Endometrium (tissue), 2 donors: Measurements from ENCODE around the gene COBL.

Experiments used
- FAIRE-seq: peaks from 2 replicates; lab custom pipeline; 2012; peaks lifted over from hg19 to GRCh38; lab: Jason Lieb, UNC
- donor health status: control.
- donor health status: control.

The COBL gene

DNA sequence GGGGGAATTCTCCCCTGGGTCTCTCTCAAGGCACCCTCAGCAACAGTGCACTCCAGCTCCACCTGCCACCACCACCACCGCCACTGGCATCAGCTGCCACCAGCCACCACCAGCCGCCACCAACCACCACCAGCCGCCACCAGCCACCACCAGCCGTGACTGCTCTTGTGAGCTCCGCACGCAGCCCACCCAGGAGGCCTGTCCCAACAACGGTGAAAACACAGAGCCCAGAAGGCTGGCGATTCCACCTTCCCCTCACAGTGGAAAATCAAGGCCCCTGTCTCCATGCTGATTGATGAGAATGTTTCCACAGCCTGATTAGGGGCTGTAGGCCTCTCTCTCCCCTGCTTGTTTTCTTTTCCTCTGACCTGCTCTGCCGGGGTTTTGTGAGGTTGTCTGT, 41.1 kb downstream of the COBL start:
- FAIRE-seq: no peak

DNA sequence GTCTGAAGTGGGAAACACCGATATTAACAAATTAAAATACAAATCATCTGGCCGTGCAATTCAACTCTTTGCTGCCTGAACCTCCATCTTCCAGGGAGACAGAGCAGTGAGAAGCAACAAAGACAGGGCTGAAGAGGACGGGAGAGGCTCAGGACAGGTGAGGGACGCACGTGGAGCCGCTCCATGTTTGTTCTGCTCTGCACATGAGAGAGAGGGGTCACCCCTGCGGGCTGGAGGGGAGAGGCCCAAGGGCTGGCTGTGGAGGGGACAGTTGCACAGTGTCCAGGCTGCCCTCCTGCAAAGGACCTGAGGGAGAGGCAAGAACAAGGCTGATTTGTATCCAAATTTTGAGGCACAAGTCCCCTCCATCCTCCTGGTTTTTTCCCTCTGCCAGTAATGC, 41.7 kb downstream of the COBL start:
- FAIRE-seq: no peak

DNA sequence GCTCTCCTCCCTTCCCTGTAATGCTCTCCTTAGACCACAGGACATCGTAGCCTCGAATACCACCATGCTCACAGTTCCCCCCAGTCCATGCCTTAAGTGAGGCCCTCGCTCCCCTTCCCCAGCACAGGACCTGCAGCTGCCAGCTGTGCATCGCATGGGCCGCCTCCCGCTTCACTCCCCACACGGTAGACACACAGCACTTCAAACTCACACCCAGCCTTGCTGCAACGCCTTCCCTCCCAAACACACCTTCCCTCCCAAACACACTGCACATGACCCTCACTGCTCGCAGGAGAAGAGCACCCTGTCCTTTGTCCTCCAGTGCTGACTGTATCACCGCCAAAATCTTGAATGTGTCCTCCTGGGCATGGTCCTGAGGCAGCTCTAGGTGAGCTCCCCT, 42.6 kb downstream of the COBL start:
- no peak for FAIRE-seq

DNA sequence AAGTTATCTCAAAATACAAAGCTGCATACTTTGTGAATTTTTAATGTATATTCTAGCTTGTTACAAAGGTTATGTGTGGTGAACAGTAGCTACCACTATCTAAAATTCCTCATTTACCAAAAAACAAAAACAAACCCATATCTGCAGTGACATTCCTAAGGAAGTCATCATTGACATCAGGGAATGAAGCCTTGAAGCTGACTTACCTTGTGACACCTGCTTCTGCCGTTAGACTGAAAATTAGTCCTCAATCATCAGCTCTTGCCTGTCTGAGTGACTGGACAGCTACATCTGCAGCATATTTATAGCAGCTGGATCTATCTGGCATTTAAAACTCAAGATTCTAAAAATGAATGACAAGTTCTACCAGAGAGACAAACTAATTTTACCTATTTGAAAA, 43.2 kb downstream of the COBL start:
- FAIRE-seq: no peak

DNA sequence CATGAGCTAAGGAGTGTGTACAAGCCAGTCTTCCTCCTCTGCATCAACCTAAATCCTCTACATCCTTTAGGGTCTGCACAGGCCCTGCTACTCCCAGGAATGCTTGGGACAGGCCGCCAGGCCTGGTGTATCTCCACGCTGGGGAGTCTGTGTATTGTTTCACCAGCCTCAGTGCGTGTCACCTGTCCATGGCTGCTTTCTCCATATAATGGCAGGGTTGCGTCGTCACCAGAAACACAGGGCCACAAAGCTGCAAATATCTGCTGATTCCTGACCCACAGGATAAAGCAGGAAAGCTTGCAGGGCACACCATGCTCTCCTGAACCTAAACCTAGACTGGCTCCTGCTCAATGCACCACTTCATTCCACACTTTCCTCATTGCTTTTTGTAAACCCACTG, 45.6 kb downstream of the COBL start:
- FAIRE-seq: no peak

DNA sequence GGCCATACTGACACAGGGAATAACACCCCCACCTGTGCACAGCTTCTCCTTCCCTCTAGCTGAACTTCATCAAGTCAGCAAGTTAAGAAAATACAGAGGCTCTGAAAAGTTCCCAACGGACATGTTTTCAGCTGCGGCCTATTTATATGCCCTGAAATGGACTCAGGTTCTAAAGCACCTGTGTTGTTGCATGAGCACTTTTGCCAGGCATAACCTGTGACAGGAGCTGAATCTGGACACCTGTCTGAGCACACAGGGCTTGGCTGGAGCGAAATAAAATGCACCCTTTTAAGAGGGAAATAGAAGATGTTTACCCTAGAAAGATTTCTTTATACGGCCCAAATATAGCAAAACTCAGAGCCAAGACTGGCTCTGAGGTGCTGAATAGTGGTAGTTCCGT, 46.7 kb downstream of the COBL start:
- no peak for FAIRE-seq

DNA sequence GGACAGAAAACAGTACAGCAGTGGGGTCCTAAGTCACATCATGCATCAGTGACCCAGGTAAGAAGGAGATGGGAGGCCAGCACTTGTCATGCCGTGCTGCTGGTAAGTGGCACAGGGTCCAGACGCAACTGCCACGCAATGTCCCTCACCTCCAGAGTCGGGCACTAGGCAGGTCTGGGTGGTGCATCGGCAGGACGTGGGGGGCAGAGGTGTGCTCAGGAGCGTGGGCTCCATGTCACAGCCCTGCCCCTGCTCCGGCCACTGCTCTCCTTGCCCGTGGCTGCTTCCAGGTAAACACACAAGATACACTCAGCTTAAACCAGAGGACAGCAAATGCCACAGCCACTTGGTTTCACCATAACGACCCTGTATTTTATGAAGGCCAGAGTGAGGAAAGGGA, 47.3 kb downstream of the COBL start:
- FAIRE-seq: no peak

DNA sequence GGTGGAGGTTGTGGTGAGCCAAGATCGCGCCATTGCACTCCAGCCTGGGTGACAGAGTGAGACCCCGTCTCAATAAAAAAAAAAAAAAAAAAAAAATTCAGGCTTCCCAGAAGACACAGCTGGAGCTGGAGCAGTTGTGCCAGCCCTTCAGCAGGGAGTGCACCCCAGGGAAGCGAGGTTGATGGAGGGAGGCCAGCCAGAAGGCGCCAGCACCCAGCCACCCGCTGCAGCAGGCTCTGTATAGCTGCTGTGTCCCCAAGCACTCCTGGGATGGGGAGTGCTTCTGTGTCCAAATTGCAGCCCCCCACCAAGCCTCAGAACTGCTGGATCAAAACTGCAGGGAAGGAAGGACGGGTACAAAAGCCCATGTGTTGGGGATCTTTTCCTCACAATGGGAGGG, 47.8 kb downstream of the COBL start:
- no peak for FAIRE-seq

DNA sequence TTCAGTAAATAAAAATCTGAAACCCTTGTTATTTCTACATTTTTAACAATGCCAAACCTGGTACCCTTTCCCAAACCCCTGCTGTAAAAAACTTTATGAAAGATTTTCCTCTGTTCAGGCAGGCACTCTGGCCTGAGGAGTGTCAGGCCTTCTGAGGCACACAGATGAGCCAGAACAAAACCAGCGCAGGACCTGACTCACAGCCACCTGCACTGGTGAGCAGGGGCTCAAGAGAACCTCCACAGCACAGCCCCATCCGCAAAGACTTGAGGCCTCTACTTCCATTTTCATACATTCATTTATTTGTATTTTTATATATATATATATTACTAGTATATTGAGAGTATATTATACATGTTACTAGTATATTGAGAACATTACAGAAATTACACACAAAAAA, 49.4 kb downstream of the COBL start:
- FAIRE-seq: no peak

DNA sequence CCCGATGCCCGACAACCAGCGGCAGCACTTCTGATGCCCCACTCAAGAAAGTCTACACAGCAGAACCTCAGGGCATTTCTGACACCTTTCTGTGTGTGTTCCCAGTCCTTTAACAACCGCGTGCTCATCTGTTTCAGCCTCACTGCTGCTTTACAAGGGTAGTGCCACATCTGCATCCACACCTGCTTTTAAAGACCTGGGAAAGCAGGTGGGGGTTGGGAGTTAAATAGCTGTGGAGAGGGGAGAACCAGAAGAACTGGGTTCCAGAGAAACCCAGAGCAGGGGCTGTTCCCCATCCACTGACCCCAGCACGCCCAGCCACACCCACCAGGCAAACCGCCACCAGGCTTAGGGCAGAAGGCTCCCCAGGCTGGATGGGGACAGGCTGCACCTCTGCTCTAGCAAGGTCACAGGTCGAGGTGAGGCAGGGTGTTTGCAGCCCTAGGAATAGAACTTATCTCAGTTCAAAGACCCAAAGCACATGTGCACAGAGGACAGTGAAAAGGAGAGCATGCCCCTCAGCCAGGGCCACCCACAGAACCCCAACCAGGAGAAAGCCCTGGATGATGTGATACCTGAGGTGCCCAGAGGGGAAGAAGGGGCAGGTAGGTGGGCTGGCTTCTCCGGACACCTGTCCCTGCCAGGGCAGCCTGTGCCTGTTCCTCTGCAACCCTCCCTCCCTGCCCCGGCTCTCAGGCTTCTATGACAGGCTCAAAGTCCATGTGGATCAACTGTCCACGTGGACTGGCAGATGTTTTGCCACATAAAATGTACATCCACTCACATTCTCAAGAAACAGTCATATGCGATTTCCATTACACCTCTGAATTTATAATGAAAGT, 51.3 kb downstream of the COBL start:
- FAIRE-seq: no peak

DNA sequence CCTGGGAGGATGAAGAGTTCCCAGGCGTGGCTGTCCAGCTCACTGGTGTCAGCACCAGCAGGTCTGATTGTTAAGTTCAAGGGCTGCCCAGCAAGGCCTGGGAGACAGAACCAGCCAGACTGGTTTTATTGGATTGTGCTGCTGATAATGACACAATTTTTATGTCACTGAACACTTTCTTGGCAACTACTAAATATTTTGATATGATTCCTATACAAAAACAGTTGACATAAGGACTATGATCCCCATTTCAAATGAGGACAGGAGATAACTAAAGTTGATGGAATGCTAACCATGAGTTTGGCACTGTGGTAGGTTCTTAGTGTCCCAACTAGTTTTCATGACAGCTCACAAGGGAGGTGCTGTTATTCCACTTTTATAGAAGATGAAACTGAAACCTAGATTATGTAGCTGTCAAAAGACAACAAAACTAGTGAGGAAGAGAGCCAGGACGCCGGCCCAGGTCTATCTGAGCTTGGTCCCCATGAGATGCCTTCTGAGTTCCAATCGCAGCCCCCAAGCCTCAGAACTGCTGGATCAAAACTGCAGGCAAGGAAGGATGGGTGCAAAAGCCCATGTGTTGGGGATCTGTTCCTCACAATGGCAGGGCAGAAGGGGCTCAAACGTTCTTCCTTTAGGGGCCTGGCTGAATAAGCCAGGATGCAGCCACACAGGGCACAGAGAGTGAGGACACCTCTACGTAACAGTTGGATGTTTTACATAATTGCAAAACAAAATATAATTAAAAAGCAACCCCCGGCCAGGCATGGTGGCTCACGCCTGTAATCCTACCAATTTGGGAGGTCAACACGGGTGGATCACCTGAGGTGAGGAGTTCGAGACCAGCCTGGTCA, 52.8 kb downstream of the COBL start:
- no peak for FAIRE-seq

DNA sequence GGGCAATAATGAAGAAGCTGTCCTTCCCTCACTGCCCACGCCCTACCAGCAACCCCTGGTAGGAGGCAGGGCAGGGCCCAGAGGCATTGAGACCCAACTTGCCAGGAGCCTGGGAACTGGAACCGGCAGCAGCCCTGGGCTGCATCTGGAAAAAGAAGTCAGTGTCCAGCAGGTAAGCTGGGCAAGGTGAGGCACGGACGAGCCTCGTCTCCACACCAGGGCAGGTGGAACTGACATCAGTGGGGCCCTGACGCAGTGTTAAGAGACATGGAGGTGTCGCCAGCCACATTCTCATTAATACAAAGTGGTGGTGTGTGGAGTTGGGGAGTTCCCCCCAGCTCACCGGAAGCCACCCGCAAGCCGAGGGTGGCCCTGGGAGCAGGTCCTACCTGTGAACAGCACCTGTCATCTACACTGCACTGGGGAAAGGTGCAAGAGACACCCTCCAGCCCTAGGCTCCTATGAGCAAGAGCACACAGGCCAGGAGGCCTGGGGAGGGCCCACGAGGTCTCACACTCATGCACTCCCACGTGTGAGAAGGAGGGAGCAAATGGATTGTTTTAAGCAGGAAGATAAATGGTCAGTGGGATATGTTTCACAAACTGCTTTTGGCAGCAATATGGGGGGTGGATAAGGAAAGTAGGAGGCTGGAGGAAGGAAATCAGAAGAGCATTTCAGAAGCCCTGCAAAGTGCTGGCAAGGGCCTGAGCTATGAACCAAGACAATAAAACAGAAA, 53.6 kb downstream of the COBL start:
- no peak for FAIRE-seq

DNA sequence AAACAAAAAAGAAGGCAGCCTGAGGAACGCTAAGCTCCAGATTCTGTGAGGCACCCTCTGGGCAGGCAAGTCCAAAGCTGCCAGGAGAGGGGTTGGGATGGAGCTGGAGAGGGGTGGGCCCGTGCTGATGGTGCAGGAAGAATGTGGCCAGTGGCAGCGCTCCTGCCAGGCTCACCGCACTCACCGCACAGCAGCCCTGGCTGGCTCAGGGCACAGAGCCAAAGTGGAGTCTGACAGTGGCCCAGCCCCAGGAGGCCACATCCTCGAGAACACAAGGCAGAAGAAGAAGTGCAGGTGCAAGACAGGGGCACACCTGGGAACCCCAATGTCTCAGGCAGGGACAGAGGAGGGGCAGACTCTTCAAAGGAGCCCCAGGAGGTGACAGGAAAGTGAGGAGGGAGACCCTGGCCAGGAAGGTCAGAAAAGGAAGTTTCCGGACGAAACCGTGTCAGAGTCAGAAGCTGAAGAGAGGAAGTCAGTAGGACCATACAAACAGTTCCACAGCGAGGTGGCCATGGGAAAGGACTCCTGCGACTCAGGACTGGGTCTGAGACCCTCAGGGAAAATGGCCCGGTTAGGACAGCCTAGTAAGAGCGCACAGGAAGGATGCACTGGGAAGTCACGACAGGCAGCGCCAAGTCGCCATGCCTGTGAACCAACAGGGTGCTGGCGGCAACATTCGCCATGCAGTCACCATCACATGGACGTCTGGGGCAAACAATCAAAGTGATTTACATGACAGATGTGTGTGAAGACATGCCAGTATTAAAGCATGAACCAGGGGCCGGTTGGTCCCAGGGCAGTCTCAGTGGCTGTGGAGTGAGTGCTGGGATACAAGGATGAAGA, 54.4 kb downstream of the COBL start:
- FAIRE-seq: no peak

DNA sequence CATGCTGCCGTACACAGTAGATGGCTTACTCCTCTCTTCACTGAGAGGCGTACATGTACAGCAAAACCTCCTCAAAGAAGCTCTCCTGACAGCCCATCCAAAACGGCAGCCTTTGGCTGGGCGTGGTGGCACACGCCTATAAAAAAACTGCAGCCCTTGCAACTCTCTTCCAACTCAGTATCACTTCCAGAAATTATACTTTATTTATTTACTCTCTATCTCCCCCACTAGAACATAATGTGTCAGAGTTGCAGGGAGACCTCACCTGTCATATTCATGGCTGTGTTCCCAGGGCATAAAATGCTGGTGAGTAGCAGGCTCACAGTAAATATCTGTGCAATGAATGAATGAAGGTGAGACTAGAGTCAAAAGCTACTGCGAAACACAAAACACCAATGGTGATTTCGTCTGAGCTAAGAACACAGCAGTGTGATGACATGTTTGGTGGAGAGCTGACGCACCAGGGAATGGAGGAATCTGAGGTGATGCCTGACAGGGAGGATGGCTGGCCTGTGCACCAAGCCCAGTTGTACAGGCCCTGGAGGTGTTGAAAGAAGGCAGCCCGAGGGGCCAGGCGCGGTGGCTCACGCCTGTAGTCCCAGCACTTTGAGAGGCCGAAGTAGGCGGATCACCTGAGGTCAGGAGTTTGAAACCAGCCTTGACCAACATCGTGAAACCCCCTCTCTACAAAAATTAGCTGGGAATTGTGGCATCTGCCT, 55.3 kb downstream of the COBL start:
- FAIRE-seq: no peak

DNA sequence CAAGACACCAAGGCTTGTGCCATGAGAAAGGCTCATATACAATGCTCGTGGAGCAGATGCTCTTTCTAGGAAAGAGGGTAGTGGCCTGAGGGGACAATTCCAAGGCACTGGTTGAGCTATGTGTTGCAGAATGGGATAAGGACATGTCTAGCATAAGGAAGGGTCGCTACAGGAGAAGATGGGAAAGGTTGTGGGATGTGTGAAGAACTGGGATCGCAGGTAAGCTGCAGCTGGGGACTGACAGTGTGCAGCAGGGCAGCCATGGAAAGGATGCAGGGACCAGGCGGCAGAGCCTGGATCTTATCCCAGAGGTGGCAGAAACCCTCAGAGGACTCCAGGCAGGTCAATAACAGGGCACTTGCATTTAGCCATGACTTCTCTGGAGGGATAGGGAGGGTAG, 56.1 kb downstream of the COBL start:
- no peak for FAIRE-seq

DNA sequence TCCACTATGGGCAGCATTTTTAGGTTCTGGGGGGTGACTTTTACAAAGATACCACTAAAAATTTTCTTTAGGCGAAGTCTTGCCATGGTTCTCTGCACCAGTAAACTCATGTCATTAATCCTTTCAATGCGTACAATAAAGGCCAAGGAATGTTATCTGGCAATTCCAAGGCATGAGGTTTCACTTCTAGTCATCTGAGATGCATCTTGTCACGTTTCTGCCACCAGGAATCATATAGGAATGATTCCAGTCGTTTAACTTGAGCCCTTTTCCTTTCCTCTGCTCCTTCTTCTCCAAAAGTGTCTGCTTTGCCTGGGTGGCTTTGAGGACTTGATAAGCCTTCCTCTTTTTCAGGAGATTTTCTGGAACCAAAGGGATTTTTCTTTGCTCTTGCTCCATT, 56.8 kb downstream of the COBL start:
- FAIRE-seq: no peak

DNA sequence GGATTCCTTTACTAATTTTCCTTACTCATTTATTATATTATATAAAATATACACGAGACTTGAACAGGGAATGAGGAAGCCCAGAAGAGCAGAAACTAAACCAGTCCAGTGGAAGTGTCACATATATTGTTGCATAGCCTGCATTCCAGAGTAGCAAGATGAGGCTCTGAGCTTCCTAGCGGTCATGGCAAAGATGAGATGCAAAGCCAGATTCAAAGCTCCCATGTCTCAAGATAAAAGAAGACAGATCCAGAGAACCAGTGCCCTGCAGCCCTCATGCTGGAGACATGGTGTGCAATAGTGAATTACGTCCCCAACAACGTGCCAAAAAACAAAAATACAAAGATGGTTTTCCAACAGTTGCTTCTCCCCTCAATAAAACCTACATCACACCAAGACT, 59.7 kb downstream of the COBL start:
- no peak for FAIRE-seq

DNA sequence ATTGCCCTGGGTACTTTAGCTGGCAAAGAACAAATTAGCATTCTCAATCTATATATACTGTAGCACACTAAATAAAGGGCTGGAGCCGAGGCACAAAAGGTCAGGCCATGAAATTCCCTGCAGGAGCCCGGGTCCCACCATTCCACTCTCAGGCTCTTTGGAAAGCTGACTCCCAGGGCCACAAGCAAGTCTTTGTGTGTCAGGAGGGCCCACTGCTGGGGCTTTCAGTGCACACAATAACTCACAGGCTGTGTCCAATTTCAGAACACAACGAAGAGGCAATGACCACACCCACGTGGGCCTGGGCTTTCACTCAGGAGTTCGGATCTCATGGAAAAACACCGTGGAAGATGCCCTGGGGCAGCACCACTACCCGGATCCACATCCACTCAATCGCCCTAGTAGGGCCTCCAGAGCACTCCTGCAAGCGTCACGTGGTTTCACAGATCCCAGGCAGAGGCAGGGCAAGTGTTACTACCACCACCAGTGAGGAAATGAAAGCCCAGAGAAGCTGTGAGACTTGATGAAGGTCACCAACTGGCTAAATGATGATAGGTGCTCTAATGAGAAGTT, 60.3 kb downstream of the COBL start:
- FAIRE-seq: no peak

DNA sequence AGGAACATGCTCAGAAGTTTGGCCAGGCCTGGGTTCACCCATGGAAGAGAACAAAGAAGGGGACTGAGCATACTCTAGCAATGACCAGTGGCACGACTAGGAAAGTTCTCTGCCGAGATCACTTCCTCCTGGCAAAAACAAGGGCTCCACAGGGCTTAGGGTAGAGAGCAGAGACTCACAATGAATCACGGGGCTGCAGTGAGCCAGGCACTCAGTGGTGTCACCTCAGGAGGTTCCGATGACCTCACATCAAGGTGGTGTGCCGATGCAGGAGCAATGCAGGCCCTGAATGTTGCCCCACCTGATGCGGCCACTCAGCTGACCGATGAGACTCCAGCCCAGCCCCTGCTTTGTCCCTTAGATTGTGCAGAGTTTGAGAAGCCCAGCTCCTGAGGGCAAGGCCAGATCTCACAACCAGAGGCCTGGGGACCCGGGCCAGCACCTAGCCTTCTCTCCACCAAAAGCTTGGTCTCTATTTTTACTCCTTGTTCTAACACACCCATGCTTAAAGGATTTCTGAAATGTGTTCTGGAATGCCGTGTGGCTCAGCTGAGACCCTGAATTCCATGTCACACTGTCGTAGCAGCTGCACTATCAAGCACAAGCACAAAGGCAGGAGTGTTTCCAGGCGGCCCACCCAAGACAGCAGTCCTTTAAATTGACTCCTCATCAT, 60.9 kb downstream of the COBL start:
- no peak for FAIRE-seq

DNA sequence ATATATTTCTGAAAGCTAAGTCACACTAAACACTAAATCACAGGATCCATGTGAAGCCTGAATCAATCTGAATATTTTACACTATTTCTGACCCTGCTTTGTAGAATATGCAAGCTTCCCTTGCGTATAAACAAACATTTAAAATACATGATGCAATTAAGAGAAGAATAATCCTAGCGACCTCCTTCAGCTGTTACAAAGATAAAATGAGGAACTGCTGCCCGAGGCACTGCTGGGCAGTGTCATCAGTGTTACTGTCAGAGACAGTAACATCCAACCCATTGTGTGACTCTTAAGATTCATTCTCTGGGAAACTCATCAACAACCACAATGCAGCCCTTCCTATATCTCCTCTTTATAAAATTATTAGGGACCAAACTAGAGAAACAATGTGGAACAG, 61.6 kb downstream of the COBL start:
- no peak for FAIRE-seq
